Left ventricle myocardium inferior (tissue), 1 donor: ENCODE data around the gene SOBP. TPM values are rescaled to one million over a fixed set of nuclear protein-coding genes. Genes with fewer than 3 reads are reported as not detected.

Experiments used
- DNase-seq: peaks from one replicate; pipeline ENCODE4 v3.0.0-alpha.2; 2020
- H3K27ac ChIP-seq: fragments of 200-600 bp; replicated peaks from 2 replicates; pipeline ENCODE4 v1.8.0; 2021
- H3K27me3 ChIP-seq: fragments of 200-600 bp; 2 replicates; pipeline ENCODE4 v1.8.0; 2021; ENCODE audit warnings: low read depth
- H3K36me3 ChIP-seq: fragments of 200-600 bp; 2 replicates; pipeline ENCODE4 v1.8.0; 2021
- H3K4me1 ChIP-seq: fragments of 200-600 bp; 2 replicates; pipeline ENCODE4 v1.8.0; 2021
- H3K4me3 ChIP-seq: fragments of 200-600 bp; 2 replicates; pipeline ENCODE4 v1.8.0; 2021; ENCODE audit warnings: mild to moderate bottlenecking, moderate library complexity
- H3K9me3 ChIP-seq: fragments of 200-600 bp; replicated peaks from 2 replicates; pipeline ENCODE4 v1.8.0; 2021
- CTCF ChIP-seq: fragments of 200-600 bp; IDR thresholded peaks from 2 replicates; pipeline ENCODE4 v1.8.0; 2021; ENCODE audit warnings: antibody characterized with exemption, mild to moderate bottlenecking, borderline replicate concordance
- intact Hi-C: fragments of 100-400 bp; cut with micrococcal nuclease; formaldehyde crosslinking; loops from one replicate; pipeline ENCODE4 v1.11.0; 2022
- total RNA-seq: library from RNA; stranded (reverse); fragmentation: NEBNext Ultra II Directional; extraction: Animal tissue kit (Norgen Biotek cat#: 25700); gene quantifications from one replicate; pipeline ENCODE4 v1.2.1, GENCODE V29; 2021
- donor health status: DM: no; HTN: yes; CAD: no; lungs with severe emphysema.

Gene SOBP
- total RNA-seq, 1 donor from 2014 or later, result 22.9 TPM

DNA sequence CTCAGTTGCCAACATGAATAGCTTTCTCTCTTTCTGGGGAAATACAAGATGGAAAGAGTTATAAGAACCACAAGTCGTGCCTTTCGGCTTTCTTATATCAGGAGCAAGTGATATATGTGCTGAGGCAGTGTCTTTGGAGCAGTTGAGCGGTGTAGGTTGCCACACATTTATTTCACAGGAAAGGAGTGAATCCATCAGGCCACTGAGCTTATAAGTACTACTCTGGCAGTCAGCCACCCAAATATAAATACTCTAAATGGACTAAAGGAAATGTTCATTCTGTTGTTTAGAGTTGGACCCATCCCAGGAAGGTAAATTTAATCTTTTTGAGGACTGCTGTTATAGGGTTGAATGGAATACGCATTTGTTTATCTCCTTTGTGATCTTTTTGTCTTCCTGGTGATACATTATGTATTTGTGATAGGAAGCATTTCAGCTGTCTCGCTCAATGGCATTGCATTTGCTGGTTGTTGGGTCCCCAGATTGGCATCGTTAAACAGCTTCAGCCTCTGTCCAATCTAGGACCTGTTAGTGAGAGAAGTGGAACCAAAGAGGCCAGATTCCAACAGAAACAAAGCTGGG is 139.7 kb downstream of the SOBP start:
- H3K27ac ChIP-seq, result no peak overlapping the region
- H3K27me3 ChIP-seq, result no peaks in the 10 kb centered on the region
- intact Hi-C loops, result no loop called here
- no peak for DNase-seq
- TF ChIP-seq CTCF, result no peak
- no peaks in the 10 kb centered on the region for H3K9me3 ChIP-seq
- H3K4me3 ChIP-seq, result no peak overlapping the region
- peaks cover 4% of the 10 kb centered on the region for H3K36me3 ChIP-seq
- peaks cover 3% of the 10 kb centered on the region for H3K4me1 ChIP-seq

GRCh38 chr6:107630348-107630977 is 140.5 kb downstream of the SOBP start:
- TF ChIP-seq CTCF, result no peak
- intact Hi-C loops, result no loop called here
- no peak for DNase-seq
- Histone ChIP-seq H3K36me3 (peaks cover 4% of the 10 kb centered on the region), H3K27me3 (no peaks in the 10 kb centered on the region), H3K27ac (no peak overlapping the region), H3K9me3 (no peaks in the 10 kb centered on the region), H3K4me1 (no peaks in the 10 kb centered on the region), H3K4me3 (no peak overlapping the region)

- no peaks in the 10 kb centered on the region for H3K27me3 ChIP-seq
- intact Hi-C loops, result no loop called here
- no peak for TF ChIP-seq CTCF
These were observed 142.6 kb downstream of the SOBP start for GRCh38 chr6:107632381-107633136.

DNA sequence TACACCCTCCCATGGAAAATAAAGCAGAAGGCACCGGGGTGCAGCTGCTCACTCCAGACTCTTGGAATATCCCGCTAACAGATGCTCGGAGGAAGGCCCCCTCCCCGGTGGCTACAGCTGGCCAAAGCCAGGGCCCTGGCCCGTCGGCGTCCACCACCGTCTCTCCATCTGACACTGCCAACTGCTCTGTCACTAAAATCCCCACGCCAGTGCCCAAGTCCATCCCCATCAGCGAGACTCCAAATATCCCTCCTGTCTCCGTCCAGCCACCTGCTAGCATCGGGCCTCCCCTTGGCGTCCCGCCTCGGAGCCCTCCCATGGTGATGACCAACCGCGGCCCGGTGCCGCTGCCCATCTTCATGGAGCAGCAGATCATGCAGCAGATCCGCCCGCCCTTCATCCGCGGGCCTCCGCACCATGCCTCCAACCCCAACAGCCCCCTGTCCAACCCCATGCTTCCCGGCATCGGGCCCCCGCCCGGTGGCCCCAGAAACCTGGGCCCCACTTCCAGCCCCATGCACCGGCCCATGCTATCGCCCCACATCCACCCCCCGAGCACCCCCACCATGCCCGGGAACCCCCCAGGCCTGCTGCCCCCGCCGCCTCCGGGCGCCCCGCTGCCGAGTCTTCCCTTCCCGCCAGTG is 143.9 kb downstream of the SOBP start:
- H3K36me3 ChIP-seq, result peaks cover 5% of the 10 kb centered on the region
- H3K9me3 ChIP-seq, result no peaks in the 10 kb centered on the region
- peak overlapping the region; percentile 31 for H3K27ac ChIP-seq
- no peak for TF ChIP-seq CTCF
- H3K4me3 ChIP-seq, result peak overlapping the region; percentile 55
- H3K27me3 ChIP-seq, result no peaks in the 10 kb centered on the region
- no peaks in the 10 kb centered on the region for H3K4me1 ChIP-seq
- intact Hi-C loops, result no loop called here
- DNase-seq, result no peak

More at GRCh38 chr6:107632381-107633136, 142.6 kb downstream of the SOBP start:
- Histone ChIP-seq H3K4me3 (no peak overlapping the region), H3K27ac (peak overlapping the region; percentile 8), H3K36me3 (peaks cover 5% of the 10 kb centered on the region), H3K9me3 (no peaks in the 10 kb centered on the region), H3K4me1 (no peaks in the 10 kb centered on the region)
- DNase-seq, result no peak

GRCh38 chr6:107634324-107635056 is 144.6 kb downstream of the SOBP start:
- intact Hi-C loops, result no loop called here
- Histone ChIP-seq H3K9me3 (no peaks in the 10 kb centered on the region), H3K27ac (peak overlapping the region; percentile 31), H3K4me3 (peak overlapping the region; percentile 55), H3K27me3 (no peaks in the 10 kb centered on the region), H3K4me1 (no peaks in the 10 kb centered on the region), H3K36me3 (peaks cover 5% of the 10 kb centered on the region)
- peak; percentile 60 for DNase-seq
- no peak for TF ChIP-seq CTCF
